HG03520 (cell line): Measurements from ENCODE around the gene PPIL4.

Experiments used
- ATAC-seq: cut with Tn5 transposase; IDR thresholded peaks from one replicate; pipeline ENCODE4 v1.9.1; 2021; ENCODE audit warnings: mild to moderate bottlenecking, moderate library complexity; ENCODE audit not compliant: unreplicated experiment

The PPIL4 gene

GRCh38 chr6:149545754-149546471, at the start of gene PPIL4:
TSS of gene PPIL4 (minus strand) at chr6:149546043. CDS start at chr6:149546005, 38 bp downstream.
- peak; percentile 82 for ATAC-seq

GRCh38 chr6:149593408-149593807, 47.6 kb upstream of the PPIL4 start:
- ATAC-seq = no peak

- no peak for ATAC-seq
Measured at GRCh38 chr6:149592983-149593382, 47.1 kb upstream of the PPIL4 start.

GRCh38 chr6:149586149-149586548, 40.3 kb upstream of the PPIL4 start:
- ATAC-seq = no peak

- no peak for ATAC-seq
Measured at GRCh38 chr6:149581349-149581748, 35.5 kb upstream of the PPIL4 start.

GRCh38 chr6:149580880-149581279, 35.0 kb upstream of the PPIL4 start:
- no peak for ATAC-seq

- no peak for ATAC-seq
Measured at GRCh38 chr6:149567945-149568585, 22.2 kb upstream of the PPIL4 start.

- no peak for ATAC-seq
Measured at GRCh38 chr6:149567194-149567586, 21.3 kb upstream of the PPIL4 start.

- ATAC-seq = peak; percentile 9
Measured at GRCh38 chr6:149566410-149567193, 20.8 kb upstream of the PPIL4 start.

- ATAC-seq = peak; percentile 81
Measured at GRCh38 chr6:149565527-149566409, 19.9 kb upstream of the PPIL4 start, which contains the start of gene GINM1. TSS of gene GINM1 (plus strand) at chr6:149566375. CDS start at chr6:149566415, 40 bp downstream.

GRCh38 chr6:149563928-149564325, 18.1 kb upstream of the PPIL4 start:
- no peak for ATAC-seq

GRCh38 chr6:149563203-149563927, 17.5 kb upstream of the PPIL4 start:
- ATAC-seq = no peak

GRCh38 chr6:149560736-149561135, 14.9 kb upstream of the PPIL4 start:
- ATAC-seq = no peak

- ATAC-seq = no peak
Measured at GRCh38 chr6:149559389-149559788, 13.5 kb upstream of the PPIL4 start.

GRCh38 chr6:149558029-149558428, 12.2 kb upstream of the PPIL4 start:
- no peak for ATAC-seq

- ATAC-seq = no peak
Measured at GRCh38 chr6:149551920-149552319, 6.1 kb upstream of the PPIL4 start.

- no peak for ATAC-seq
Measured at GRCh38 chr6:149545258-149545753, 537 bp downstream of the PPIL4 start.

- no peak for ATAC-seq
Measured at GRCh38 chr6:149544646-149545257, 1.1 kb downstream of the PPIL4 start.

GRCh38 chr6:149541139-149541538, 4.7 kb downstream of the PPIL4 start:
- ATAC-seq = no peak
